ENCODE measurements around the gene OR13C4. TPM values are rescaled to one million over a fixed set of nuclear protein-coding genes. Genes with fewer than 3 reads are reported as not detected.
"Not testable (repeated sequence)": the region's sequence is repeated elsewhere in the genome, so short reads cannot be mapped to it uniquely, and the experiment has no call there.

OR13C4 gene
- not detected for total RNA-seq
- long read RNA-seq: 0 reads

DNA sequence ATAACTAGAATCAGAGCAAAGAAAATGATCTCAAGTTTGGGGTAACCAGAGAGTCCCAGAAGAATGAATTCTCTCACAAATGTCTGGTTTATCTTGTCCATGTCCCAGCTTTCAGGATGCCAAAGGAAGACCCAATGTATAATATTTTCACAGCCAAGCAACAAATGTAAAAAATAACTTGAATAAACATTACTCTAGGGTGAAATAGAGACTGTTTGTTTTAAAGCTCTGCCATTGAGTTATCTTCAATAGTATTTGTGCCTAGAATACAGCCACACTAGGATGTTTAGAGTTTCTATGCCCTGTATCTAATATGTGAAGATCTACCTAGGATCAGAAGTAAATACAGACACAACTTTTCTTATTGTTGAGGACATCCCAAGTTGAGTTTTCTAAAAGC is at the start of gene OR13C4:
Gene OR13C4, minus strand, starts transcription at position 101 of the 400 bp plus-strand sequence. Its CDS starts 0 bp downstream, at position 101.
- no peak for ATAC-seq
- intact Hi-C loops (cut with DNase I): no loop called here
- no peak for DNase-seq (ENCODE audit: missing footprints)

DNA sequence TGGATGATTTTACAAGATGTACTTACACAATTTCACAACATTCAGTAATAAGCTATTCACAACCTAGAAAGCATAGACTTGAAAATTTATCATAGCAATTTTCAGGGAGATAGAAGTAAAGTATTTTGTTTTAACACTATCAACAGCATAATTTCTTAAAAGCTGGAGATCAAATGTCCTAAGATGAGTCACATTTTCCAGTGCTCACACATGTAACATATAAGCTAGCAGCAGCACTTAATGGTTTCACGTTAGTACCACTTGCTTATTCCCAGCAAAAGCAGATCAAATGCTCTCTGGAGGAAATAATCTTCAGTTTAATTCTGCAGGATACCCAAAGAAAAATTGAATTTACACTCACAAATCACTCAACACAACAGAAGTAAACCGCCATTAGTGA is 48.4 kb upstream of the OR13C4 start:
- DNase-seq (ENCODE audit: missing footprints): no peak
- ATAC-seq: no peak

DNA sequence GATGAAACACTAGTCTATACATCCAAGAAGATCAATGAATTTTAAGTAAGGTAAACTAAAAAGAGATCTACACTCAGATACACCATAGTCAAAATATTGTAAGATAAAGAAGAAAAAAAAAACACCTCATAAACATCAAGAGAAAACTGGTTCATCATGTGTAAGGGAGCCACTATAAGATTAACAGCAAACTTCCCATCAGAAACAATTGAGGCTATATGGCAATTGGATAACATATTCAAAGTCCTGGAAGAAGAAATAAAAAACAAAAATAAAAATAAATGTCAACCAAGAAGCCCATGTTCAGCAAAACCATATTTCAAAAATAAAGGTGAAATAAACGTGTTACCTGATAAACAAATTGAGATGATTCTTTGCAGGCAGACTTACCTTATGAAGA is 45.6 kb upstream of the OR13C4 start:
- no peak for DNase-seq (ENCODE audit: missing footprints)
- intact Hi-C loops (cut with DNase I): no loop called here
- ATAC-seq: no peak

More for the DNA sequence above, 48.4 kb upstream of the OR13C4 start:
- intact Hi-C loops (cut with DNase I): no loop called here

DNA sequence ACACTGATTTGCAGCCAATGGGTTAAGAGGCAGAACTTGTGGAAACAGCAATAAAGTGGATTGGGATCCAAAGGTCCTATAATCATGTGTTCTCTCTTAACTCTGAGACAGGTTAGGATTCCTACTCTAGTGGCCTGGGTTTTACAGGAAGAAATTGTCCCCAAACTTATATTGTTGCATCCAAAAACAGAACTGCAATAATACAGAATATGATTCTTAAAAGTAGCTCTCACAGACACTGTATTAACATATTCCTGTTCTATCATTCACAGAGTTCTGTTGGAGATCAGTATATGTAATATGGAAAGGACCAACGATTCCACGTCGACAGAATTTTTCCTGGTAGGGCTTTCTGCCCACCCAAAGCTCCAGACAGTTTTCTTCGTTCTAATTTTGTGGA is 41.9 kb upstream of the OR13C4 start, which contains the start of gene OR13C8:
Gene OR13C8, plus strand, starts transcription at position 301 of the 400 bp plus-strand sequence. Its CDS starts 0 bp downstream, at position 301.
- ATAC-seq: no peak
- no peak for DNase-seq (ENCODE audit: missing footprints)
- intact Hi-C loops (cut with DNase I): no loop called here

DNA sequence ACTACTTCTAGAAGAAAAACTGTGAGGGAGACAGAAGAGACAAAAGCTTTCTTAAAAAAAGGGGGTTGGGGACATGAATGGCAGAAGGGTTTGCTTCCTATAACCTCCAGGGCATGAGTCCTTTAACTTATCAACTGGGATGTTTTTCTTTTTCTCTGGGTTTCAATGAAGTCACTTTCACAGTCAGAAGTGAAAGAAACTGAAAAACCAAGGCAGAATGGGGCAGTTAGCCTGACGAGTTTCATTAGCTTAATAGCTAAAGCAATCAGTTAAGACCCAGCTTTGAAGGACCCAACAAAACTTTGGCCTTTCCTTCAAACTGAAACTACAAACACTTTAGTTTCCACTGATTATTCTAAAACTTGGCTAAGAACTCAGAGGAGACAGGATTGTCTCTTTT is 37.3 kb upstream of the OR13C4 start:
- intact Hi-C loops (cut with DNase I): no loop called here
- no peak for ATAC-seq

DNA sequence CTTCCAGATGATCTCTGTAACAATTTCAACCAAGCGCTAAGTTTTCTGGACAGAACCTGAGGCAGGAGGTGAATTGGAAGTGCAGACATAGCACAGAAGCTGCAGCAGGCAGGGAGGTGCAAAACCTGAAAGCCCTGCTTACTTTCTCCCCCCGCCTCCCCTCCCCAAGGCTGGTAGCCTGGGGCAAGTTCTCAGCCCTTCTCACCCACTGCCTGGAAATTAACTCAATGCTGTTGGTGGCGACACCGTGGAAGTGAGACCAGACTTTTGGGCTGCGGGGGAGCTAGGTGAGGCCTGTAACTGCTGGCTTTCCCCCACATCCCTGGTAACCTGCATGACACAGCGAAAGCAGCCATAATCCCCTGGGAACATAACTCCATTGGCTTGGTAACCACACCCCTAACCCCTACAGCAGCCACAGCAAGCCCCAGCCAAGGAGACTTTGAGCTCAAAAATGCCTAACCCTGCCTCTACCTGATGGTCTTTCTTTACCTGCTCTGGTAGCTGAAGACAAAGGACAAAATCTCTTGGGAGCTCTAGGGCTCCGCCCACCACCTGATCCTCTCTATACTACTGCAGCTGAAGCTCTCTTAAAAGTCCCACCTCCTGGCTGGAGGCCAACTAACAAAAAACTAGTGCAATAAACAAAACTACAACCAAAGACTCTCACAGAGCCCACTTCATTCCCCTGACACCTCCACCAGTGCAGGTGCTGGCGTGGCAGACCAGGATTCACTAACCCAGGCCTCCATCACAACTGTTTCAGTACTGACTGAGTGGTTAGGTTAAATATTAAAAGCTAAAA is 30.0 kb upstream of the OR13C4 start:
- DNase-seq (ENCODE audit: missing footprints) (peak; percentile 43), ATAC-seq (no peak)
- intact Hi-C loops (cut with DNase I): no loop called here

More for the DNA sequence above, 37.3 kb upstream of the OR13C4 start:
- DNase-seq (ENCODE audit: missing footprints): no peak

DNA sequence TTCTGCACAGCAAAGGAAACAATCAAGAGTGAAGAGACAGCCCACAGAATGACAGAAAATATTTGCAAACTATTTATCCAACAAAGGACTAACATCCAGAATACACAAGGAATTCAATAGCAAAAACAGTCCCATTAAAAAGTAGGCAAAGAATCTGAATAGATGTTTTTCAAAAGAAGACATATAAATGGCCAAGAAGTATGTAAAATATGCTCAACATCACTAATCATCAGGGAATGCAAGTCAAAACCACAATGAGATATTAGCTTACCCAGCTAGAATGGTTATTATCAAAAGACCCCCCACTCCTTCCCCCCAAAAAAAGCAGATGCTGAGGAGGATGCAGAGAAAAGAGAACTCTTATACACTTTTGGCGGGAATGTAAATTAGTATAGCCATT is 28.5 kb upstream of the OR13C4 start:
- intact Hi-C loops (cut with DNase I): no loop called here
- DNase-seq (ENCODE audit: missing footprints) (no peak), ATAC-seq (no peak)

DNA sequence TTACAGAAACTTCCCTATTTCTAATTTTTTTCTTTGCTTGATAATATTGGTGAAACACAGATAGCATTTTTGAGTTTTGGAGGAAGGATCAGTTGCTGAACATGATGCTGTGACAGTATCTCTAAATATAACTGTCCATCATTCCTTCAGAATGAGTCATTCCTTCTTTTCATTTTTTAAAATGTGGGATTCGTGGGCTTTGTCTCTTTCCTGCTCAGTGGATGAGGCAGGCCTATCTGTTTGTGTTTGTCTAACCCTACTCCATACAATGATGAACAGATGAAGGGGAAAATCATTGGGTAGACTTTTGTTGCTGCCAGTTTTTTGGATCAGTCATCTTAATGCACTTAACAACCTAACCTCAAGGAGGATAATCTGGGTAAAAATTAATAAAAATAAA is 26.3 kb upstream of the OR13C4 start:
- intact Hi-C loops (cut with DNase I): no loop called here
- ATAC-seq: no peak
- no peak for DNase-seq (ENCODE audit: missing footprints)

DNA sequence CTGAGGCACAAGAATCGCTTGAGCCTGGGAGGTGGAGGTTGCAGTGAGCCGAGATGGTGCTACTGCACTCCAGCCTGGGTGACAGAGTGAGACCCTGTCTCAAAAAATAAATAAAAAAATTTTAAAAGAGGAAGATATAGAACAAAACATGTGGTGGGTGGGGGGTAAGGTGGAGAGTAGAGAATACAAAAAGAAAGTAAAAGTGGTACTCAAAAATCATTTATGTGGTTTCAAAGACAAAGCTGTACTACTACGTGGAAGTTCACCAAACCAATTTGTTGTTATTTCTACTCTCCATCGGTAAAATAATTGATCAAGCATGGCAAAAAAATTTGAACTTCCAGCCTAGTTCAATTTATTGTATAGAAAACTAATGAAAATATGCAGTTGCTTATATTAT is 17.6 kb upstream of the OR13C4 start:
- intact Hi-C loops (cut with DNase I): no loop called here
- DNase-seq (ENCODE audit: missing footprints) (no peak), ATAC-seq (no peak)

DNA sequence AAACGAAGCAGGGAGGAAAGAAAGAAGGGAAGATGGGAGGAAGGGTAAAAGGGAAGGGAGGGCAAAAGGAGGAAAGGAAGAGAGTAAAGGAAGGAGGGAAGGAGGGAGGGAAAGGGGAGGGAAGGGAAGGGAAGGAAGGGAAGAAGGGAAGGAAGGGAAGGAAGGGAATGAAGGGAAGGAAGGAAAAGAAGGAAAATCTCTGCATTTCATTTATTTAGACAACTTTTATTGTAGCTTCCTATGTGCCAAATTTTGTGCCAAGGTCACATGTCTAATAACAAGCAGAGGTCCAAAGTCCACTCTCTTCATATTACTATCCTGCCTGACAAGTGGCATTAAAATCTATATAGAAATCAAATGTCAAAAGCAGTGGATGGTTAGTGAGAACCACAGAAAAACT is 12.3 kb upstream of the OR13C4 start:
- no peak for ATAC-seq
- intact Hi-C loops (cut with DNase I): no loop called here
- DNase-seq (ENCODE audit: missing footprints): no peak

DNA sequence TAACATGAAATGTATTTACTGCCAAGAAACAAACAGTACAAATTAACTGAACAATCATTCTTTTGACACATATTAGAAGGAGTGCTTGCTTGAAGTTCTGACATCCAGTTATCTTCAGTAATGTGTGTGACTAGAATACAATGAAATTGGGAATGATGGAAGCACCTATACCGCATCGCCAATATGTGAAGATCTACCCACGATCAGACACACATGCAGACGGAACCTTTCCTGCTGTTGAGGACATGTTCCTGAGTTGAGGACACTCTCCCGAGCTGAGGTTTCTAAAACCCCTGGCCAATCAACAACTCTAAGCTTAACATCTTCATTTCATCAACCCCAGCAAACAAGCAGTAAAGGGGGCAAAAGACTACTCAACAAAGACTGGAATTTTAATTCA is 9.7 kb upstream of the OR13C4 start, which contains the start of gene OR13C3:
Gene OR13C3, minus strand, starts transcription at position 101 of the 400 bp plus-strand sequence. CDS start 133 bp downstream, outside the sequence.
- intact Hi-C loops (cut with DNase I): no loop called here
- DNase-seq (ENCODE audit: missing footprints): no peak
- ATAC-seq: no peak

DNA sequence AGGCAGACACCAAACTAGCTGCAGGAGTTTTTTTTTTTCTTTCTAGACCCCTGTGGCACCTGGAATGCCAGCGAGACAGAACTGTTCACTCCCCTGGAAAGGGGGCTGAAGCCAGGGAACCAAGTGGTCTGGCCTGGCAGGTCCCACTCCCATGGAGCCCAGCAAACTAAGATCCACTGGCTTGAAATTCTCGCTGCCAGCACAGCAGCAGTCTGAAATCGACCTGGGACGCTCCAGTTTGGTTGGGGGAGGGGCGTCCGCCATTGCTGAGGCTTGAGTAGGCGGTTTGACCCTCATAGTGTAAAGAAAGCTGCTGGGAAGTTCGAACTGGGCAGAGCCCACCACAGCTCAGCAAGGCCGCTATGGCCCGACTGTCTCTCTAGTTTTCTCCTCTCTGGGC is 6.8 kb downstream of the OR13C4 start:
- not testable (repeated sequence) for ATAC-seq; DNase-seq (ENCODE audit: missing footprints)

DNA sequence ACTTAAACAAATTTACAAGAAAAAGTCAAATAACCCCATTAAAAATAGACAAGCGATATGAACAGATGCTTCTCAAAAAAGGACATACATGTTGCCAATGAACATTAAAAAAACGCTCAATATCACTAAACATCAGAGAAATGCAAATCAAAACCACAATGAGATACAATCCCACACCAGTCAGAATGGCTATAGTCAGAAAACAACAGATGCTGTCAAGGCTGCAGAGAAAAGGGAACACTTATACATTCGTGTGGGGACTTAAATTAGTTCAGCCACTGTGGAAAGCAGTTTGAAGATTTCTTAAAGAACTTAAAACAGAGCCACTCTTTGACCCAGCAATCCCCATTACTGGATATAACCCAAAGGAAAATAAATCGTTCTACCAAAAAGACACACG is 12.1 kb downstream of the OR13C4 start:
- DNase-seq (ENCODE audit: missing footprints): no peak
- intact Hi-C loops (cut with DNase I): no loop called here
- no peak for ATAC-seq

More for the DNA sequence above, 6.8 kb downstream of the OR13C4 start:
- intact Hi-C loops (cut with DNase I): not testable (repeated sequence)

DNA sequence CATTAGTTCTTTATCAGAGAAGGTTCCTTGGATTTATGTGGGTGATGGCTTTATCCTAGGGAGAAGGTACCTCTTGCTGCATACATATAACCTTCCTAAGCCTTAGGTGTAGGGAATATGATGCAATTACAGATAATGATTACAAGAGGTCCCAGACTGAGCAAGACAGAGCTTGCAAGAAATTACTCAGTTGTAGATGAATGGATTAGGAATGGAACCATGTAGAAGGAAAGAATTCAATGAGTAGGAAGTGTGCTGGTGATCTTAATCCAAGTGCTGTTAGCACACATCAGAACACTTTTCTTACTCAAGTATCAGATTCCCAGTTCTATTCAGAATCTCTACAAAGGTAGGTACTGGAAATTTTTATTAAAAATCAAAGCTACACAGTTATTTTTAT is 20.4 kb downstream of the OR13C4 start:
- no peak for DNase-seq (ENCODE audit: missing footprints)
- ATAC-seq: no peak
- intact Hi-C loops (cut with DNase I): no loop called here

DNA sequence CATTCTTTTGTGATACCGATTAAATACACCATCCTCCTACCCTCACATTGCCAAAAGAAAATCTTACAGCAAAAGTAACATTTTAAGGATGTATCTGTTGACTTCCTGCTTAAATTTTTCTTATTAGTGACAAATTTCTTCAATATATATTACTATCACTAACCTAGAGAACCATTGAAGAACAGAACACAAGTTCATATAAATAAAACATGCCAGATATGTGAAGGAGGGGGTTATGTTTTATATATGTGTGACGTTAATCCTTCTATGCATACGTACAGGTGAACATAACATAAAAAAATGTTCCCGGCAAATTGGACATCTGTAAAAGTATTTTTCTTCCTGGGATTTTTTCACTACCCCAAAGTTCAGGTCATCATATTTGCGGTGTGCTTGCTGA is 23.0 kb downstream of the OR13C4 start, which contains the start of gene OR13F1:
Gene OR13F1, plus strand, starts transcription at position 301 of the 400 bp plus-strand sequence. Its CDS starts 0 bp downstream, at position 301.
- intact Hi-C loops (cut with DNase I): no loop called here
- ATAC-seq (no peak), DNase-seq (ENCODE audit: missing footprints) (no peak)

DNA sequence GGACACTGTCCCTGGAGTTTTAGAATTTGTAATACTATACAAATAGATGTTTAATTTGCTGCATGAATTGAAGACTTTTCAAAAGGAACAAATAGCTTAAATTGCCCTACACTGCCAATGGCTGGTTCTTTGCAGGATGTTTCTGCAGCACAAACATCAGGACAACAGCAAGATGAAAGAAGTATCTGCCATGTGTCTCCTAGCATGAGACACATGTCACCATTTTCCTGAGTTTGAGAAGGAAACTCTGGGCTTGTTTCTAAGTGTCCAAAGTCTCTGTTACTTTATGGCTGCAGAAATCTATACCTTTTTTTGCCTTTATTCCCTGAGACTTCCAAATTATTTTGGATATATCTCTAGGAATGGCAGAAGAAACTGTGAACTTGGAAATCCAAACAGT is 23.6 kb downstream of the OR13C4 start:
- intact Hi-C loops (cut with DNase I): no loop called here
- no peak for DNase-seq (ENCODE audit: missing footprints)
- no peak for ATAC-seq

DNA sequence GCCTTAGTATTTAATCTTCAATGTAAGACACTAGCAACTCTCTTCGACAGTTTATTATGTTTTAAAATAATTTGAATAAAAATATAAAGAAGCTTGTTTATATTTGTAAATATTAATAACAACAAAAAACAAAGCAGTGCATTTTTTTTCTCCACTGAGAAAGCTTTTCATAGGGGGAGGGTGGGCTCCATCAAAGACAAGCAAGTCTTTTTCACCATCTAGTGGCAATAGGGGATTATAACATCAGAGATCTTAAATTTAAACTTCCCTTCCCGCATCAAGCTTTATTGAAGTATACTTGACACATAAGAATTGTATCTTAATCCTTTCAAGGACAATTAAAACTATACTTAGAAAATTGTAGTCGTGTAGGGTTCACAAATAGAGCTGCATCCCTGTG is 32.2 kb downstream of the OR13C4 start:
- intact Hi-C loops (cut with DNase I): no loop called here
- ATAC-seq (no peak), DNase-seq (ENCODE audit: missing footprints) (no peak)

DNA sequence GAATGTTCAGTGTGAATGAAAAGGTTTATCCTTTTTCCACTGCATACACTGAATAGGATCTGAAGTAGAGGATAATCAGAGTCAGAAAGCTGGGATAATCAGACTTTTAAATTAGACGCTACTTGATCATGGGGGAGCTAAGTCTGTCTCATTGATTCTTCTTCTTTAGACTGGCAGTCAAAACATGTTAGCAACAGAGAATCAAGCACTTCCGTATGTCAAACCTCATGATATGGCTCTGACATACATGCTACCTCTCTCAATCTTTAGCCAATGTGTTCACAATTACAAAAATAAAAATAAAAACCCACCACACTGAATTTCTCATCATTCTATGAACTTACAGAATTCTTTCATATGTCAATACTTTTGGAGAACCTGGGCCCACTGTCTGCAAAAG is 42.0 kb downstream of the OR13C4 start:
- intact Hi-C loops (cut with DNase I): no loop called here
- no peak for DNase-seq (ENCODE audit: missing footprints)
- ATAC-seq: no peak

DNA sequence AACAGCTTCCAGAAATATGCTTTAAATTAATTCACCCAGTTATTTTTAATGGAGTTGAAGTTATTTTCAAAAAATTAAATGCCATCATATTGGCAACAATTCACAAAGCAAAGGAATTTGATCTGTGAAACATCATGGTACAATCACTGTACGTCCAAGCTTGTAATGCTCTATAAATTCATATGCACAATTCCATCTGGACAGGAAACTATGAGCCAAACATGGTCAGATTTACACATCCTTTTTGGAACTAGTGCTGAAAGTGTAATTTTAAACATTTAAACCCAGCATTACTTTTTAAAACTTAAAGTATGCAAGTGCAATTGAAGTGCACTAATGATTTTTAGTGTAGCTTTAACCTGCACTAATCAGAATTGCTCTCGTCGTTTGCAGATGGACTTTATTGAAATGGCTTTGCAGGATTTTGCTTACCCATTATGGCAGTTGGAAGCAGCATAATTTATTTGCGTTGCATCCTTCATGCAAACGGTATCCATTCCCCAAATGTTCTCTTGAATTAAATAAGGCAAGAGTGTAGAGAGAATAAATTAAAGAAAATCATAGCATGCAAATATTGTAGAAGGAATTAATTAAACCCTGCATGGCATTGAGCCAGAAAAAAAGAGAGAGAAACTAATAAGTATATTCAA is 44.0 kb downstream of the OR13C4 start:
- ATAC-seq: no peak
- DNase-seq (ENCODE audit: missing footprints): no peak
- intact Hi-C loops (cut with DNase I): no loop called here

Data from Right ventricle myocardium inferior (tissue), 1 donor.